ENCODE measurements around the gene HEPACAM.

DNA sequence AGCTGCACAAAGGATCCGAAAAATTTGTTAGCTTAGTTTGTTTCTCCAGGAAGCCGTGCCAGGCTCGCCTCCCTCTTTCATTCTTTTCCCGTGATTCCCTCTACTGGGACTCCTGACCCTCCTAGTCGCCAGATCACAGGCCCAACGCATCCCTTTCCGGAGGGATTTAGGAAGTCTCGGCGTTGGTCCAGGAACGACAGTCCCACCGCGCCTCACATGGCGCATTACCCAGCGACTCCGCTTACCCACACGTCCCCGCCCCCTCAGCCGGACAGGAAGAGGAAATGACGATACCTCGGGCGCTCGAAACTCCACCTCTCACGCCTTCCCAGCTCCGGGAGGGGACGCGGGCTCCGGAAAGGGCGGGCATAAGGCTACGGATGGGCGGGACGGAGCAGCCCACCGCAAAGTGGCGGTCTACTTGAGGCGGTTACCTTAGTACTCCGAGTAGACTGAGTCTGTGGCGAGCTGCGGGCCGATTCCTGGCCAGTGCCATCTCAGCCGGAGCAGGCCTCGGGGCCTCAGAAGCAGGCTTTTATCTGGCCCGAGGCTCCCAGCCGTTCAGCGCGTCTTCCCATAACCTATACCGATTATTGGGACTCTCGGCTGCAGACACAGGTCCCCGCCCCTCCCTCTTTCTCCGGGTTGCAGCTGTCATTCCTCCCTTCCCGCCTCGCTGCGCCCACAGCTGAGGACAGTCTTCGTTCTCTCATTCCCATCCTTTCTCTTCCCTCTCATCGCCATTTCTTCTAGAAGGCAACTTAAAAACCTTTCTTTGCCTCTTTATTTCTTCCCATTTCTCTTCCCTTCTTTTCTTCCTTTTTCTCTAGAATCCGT is 18.1 kb upstream of the HEPACAM start, which contains the start of gene CCDC15:
- TF ChIP-seq, protein P1, sequence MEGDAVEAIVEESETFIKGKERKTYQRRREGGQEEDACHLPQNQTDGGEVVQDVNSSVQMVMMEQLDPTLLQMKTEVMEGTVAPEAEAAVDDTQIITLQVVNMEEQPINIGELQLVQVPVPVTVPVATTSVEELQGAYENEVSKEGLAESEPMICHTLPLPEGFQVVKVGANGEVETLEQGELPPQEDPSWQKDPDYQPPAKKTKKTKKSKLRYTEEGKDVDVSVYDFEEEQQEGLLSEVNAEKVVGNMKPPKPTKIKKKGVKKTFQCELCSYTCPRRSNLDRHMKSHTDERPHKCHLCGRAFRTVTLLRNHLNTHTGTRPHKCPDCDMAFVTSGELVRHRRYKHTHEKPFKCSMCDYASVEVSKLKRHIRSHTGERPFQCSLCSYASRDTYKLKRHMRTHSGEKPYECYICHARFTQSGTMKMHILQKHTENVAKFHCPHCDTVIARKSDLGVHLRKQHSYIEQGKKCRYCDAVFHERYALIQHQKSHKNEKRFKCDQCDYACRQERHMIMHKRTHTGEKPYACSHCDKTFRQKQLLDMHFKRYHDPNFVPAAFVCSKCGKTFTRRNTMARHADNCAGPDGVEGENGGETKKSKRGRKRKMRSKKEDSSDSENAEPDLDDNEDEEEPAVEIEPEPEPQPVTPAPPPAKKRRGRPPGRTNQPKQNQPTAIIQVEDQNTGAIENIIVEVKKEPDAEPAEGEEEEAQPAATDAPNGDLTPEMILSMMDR (IDR thresholded peaks at IDR 0.05) = peak in 1 of 4 experiments; percentile 2
- TF ChIP-seq POLR2A (IDR thresholded peaks at IDR 0.05) = peak; percentile 82 to 84
